ENCODE results near the gene PPM1H. TPM values are rescaled to one million over a fixed set of nuclear protein-coding genes. Genes with fewer than 3 reads are reported as not detected.

PPM1H gene
- polyA plus RNA-seq, 1 of the 3 experiments (the other 2 are of a cell fraction) = 0.13 TPM

DNA sequence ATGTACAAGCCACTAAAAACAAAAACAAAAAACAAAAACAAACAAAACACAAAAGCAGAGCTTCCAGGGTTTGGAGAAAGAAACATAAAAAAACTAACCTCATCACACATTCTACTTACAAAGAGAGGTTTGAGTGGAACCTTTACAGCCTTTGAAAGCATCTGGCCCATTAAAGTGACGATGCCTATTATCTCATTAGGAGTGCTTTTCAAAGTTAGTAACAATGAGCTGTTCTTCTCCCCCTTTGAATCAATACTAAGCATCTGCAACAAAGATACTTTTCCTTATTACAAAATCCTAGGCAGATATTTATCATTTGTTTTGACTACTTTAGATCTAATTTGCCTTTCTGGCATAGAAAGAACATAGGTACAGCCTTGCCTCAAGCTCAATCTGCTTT is 217.3 kb downstream of the PPM1H start:
- Histone ChIP-seq H3K9ac (no peak overlapping the region), H3K9me2 (no peaks in the 10 kb centered on the region), H3K36me3 (replicated peaks in 1 of 2; ENCODE audit: control insufficient read depth in 1 of 2, insufficient read depth in 2 of 2, low read length in 1 of 2) (no peaks in the 10 kb centered on the region), H3K4me1 (ENCODE audit: control insufficient read depth in 1 of 2, insufficient read depth in 2 of 2, low read depth in 1 of 2, low read length in 1 of 2) (peaks cover 13 to 25% of the 10 kb centered on the region in 2 experiments; a peak in 2 of 4 replicates), H3K79me2 (ENCODE audit: insufficient read depth) (no peaks in the 10 kb centered on the region), H3K27ac (ENCODE audit: low read depth in 2 of 2, low read length in 1 of 2) (no peak overlapping the region), H4K20me1 (ENCODE audit: insufficient read depth) (no peaks in the 10 kb centered on the region), H3K4me3 (ENCODE audit: low read depth in 2 of 2, low read length in 1 of 2) (no peak overlapping the region), H2AFZ (ENCODE audit: low read depth) (no peak overlapping the region), H3K9me3 (no peaks in the 10 kb centered on the region), H3F3A (replicated peaks; ENCODE audit: insufficient read depth) (peaks cover 4% of the 10 kb centered on the region), H3K4me2 (no peak overlapping the region), H3K27me3 (ENCODE audit: insufficient read depth) (no peaks in the 10 kb centered on the region)
- no peak for DNase-seq
- 84% methylated on average over 1 of the region's 1 CpG for WGBS (ENCODE audit: low lambda C conversion rate)
- POLR2A ChIA-PET = no interaction called here
- no peak for TF ChIP-seq SMC3 (IDR thresholded peaks at IDR 0.05; ENCODE audit: low read depth, low read length)
- TF ChIP-seq CTCF (IDR thresholded peaks at IDR 0.05) = no peak
- no peak for TF ChIP-seq RFX5 (IDR thresholded peaks at IDR 0.05; ENCODE audit: low read length)
- TF ChIP-seq RAD21 (IDR thresholded peaks at IDR 0.05; ENCODE audit: low read length) = no peak
- no peak for TF ChIP-seq GABPA (IDR thresholded peaks at IDR 0.05; ENCODE audit: low read depth)
- TF ChIP-seq, protein P1, sequence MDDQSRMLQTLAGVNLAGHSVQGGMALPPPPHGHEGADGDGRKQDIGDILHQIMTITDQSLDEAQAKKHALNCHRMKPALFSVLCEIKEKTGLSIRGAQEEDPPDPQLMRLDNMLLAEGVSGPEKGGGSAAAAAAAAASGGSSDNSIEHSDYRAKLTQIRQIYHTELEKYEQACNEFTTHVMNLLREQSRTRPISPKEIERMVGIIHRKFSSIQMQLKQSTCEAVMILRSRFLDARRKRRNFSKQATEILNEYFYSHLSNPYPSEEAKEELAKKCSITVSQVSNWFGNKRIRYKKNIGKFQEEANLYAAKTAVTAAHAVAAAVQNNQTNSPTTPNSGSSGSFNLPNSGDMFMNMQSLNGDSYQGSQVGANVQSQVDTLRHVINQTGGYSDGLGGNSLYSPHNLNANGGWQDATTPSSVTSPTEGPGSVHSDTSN (IDR thresholded peaks at IDR 0.05) = no peak
- TF ChIP-seq GATA2 (CRISPR knock-in tag; IDR thresholded peaks at IDR 0.05) = no peak
- TF ChIP-seq USF2 (IDR thresholded peaks at IDR 0.05; ENCODE audit: borderline replicate concordance, low read depth, low read length) = no peak
- TF ChIP-seq FOSL2 (IDR thresholded peaks at IDR 0.05; ENCODE audit: borderline replicate concordance, low read depth) = no peak
- no peak for TF ChIP-seq FOXJ3 (CRISPR knock-in tag; IDR thresholded peaks at IDR 0.05)
- TF ChIP-seq ELF1 (IDR thresholded peaks at IDR 0.05) = no peak
- TF ChIP-seq, protein P2, sequence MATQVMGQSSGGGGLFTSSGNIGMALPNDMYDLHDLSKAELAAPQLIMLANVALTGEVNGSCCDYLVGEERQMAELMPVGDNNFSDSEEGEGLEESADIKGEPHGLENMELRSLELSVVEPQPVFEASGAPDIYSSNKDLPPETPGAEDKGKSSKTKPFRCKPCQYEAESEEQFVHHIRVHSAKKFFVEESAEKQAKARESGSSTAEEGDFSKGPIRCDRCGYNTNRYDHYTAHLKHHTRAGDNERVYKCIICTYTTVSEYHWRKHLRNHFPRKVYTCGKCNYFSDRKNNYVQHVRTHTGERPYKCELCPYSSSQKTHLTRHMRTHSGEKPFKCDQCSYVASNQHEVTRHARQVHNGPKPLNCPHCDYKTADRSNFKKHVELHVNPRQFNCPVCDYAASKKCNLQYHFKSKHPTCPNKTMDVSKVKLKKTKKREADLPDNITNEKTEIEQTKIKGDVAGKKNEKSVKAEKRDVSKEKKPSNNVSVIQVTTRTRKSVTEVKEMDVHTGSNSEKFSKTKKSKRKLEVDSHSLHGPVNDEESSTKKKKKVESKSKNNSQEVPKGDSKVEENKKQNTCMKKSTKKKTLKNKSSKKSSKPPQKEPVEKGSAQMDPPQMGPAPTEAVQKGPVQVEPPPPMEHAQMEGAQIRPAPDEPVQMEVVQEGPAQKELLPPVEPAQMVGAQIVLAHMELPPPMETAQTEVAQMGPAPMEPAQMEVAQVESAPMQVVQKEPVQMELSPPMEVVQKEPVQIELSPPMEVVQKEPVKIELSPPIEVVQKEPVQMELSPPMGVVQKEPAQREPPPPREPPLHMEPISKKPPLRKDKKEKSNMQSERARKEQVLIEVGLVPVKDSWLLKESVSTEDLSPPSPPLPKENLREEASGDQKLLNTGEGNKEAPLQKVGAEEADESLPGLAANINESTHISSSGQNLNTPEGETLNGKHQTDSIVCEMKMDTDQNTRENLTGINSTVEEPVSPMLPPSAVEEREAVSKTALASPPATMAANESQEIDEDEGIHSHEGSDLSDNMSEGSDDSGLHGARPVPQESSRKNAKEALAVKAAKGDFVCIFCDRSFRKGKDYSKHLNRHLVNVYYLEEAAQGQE (IDR thresholded peaks at IDR 0.05; ENCODE audit: low read depth, low read length) = no peak
- TF ChIP-seq EP300 (IDR thresholded peaks at IDR 0.05; ENCODE audit: borderline replicate concordance in 1 of 2, low read depth in 1 of 2, low read length in 1 of 2) = no peak
- TF ChIP-seq EZH2phosphoT487 (IDR thresholded peaks at IDR 0.05; ENCODE audit: borderline replicate concordance, low read depth) = no peak
- TF ChIP-seq SIN3A (IDR thresholded peaks at IDR 0.05; ENCODE audit: borderline replicate concordance, low read depth, low read length) = no peak
- no peak for TF ChIP-seq YY1 (IDR thresholded peaks at IDR 0.05; ENCODE audit: low read depth)
- TF ChIP-seq TCF12 (IDR thresholded peaks at IDR 0.05) = no peak
- TF ChIP-seq, protein P3, sequence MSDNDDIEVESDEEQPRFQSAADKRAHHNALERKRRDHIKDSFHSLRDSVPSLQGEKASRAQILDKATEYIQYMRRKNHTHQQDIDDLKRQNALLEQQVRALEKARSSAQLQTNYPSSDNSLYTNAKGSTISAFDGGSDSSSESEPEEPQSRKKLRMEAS (IDR thresholded peaks at IDR 0.05; ENCODE audit: low read depth) = no peak
- TF ChIP-seq NRF1 (IDR thresholded peaks at IDR 0.05; ENCODE audit: low read depth, low read length) = no peak
- CTCF ChIA-PET = no interaction called here
